NCI-H2196 treated with DMSO at 0.1 percent for 48 hours (cell line): ENCODE measurements around the gene FAM20C.

Source experiments
- DNase-seq: peaks from one replicate; lab custom pipeline; 2025; ENCODE audit not compliant: unreplicated experiment; lab: John Stamatoyannopoulos, UW

FAM20C gene

DNA sequence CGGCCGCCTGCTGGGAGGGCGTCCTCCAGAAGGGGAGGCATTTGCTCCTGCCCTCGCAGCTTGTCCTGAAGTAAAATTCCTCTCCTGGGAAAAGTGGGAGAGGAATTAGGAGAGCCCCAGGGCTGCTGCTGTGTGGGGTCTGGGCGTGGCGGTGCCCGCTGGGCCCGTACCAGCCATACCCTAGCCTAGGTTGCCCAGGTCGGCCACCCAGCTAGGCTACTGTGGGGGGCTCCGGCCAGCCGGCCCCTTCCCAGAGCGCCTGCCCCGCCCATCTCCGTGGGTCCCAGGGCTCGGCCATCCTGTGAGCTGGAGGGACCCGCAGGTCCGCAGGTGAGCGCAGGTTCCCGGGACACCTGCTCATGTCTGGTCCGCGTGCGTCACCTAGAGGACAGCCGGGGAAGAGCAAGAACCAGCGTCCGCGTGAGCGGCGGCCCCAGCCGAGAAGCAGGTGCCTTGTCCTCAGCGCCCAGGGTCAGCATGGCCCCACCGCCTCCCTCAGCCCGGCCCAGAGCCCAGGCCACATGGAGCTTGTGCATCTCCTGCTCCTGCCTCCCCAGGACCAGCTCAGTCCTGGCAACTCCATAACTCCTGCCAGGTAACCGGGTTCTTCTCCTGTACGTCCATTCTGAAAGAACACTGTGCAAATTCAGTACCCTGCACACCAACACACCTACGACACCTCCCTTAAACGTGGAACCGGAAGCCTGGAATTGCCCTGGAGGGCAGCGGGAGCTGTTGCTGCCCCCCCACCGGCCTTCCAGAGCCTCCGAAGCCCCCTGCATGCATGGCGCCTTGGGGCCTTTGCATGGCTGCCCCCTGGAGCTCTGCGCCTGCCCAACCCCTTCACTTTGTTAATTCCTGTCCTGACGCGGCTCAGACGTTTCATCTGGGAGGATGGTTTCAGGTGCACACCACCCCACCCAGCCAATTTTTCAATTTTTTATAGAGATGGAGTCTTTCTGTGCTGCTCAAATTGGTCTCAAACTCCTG is 74.8 kb downstream of the FAM20C start:
- no peak for DNase-seq

DNA sequence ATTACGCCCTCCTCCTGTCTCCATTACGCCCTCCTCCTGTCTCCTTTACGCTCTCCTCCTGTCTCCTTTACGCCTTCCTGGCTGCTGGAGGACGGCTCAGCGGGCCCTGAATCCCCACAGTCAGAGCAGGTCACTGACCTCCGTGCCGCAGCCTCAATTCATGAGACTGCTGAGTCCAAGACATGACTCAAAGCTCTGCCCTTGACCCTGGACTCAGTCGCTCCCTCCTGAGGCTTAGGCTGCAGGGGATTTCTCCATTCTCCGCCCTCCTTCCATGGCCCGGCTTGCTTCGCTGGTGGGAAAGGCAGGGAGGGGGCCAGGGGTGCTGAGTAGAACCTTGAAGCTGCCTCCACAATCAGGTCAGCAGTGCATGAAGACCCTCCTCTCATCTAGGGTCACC is 76.6 kb downstream of the FAM20C start:
- no peak for DNase-seq

DNA sequence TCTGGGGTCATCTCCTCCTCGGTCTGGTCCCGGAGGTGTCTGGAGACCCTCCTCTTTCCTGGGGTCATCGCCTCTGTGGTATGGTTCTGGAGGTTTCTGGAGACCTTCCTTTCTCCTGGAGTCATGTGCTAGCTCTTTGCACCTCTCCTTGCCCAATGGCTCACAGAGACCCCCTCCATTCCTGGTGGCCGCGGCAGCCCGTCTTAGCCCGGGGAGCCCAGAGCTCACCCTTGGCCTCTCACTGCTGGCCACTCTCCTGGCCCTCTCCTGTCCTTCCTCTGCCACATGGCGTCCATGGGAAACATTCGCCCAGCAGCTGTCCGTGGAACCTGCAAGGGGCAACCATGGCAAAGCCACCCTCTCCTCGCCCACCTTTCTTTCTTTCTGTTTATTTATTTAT is 77.3 kb downstream of the FAM20C start:
- no peak for DNase-seq

DNA sequence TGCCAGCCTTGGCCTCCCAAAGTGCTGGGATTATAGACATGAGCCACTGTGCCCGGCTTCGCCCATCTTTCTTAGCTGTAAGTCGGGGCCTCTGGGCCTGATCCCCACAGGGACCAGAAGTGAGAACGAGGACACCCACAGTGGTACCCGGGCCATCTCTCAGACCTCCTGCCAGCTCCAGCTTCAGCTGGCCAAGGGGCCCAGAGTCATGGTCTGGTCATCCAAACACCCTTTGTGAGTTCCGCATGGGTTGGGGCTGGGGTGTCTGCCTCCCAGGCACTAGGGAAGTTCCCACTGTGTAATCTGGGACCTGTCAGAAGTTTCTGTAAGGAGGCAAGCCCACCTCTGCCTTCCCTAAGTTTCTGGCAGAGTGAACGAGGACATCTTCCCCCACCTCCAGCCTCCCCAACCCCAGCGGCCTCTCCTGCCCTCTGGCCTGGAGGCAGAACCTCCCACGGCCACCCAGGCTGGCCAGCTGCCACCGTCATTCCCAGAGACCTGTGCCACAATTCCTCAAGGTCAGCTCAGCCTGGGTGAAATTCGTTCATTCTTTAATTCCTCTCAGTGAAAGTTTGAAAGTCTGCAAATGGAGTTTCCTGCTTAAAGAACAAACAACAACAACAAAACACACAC is 78.1 kb downstream of the FAM20C start:
- DNase-seq, result no peak

- no peak for DNase-seq
Observed at GRCh38 chr7:271266-272107, 79.1 kb downstream of the FAM20C start.

- DNase-seq, result no peak
Observed at GRCh38 chr7:272108-272615, 79.8 kb downstream of the FAM20C start.

GRCh38 chr7:272631-273030 is 80.3 kb downstream of the FAM20C start:
- DNase-seq, result no peak

DNA sequence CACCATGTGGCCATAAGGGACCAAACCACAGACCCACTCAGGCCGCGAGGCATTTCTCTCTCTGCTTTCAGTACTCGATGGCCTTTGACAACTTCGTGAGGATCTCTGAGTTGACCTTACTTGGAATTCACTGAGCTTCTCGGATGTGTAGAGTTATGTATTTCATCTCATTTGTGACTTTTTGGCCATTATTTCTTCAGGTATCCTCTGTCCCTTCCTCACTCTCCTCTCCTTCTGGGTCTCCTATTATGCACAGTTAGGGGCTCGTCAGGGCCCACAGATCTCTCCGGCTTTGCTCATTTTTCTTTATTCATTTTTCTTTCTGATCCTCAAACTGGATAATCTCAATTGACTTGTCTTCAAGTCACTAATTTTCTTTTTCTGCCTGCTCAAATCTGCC is 81.0 kb downstream of the FAM20C start:
- no peak for DNase-seq

DNA sequence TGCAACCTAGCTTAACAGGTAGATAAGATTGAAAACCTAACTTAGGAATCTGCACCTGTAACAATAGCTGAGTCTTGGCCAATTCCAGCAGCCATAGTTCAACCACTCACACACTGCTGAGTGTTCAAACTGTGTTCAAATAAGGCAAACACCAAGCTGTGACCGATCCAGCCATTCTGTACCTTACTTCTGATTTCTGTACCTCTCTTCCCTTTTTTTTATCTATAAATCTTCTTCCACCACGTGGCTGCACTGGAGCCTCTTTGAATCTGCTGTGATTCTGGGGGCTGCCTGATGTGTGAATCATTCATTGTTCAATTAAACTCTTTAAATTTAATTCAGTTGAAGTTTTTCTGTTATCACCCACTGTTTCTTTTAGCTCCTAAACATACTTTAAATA is 81.9 kb downstream of the FAM20C start:
- DNase-seq, result no peak

DNA sequence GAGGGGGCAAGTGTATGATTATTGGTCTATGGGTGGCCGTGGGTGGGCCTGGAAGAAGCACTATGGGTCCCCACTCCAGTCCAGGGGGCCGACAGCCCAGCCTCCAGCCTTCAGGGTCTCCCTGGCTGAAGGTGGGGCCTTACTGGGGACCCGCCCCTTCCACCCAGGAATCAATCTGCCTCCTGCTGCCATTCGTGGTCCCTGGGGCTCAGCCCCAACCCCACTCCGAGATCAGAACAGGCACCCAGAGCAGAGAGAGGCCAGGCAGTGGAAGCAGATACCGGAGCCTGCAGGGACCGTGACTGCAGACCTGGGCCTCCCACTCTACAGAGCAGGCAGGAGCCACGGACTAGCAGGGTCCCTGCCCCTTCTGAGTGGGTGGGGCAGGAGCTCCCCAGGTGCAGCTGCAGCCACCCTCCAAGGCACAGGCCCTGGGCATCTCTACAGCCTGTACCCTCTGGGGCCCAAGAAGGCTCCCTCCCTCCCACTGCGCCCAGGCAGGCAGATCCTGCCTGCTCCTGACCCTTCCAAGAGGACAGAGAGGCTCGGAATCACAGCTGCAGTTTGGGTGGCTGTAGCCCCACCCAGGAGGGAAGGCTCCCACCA is 84.0 kb downstream of the FAM20C start:
- DNase-seq, result no peak

GRCh38 chr7:277228-277627 is 84.9 kb downstream of the FAM20C start:
- DNase-seq, result no peak

DNA sequence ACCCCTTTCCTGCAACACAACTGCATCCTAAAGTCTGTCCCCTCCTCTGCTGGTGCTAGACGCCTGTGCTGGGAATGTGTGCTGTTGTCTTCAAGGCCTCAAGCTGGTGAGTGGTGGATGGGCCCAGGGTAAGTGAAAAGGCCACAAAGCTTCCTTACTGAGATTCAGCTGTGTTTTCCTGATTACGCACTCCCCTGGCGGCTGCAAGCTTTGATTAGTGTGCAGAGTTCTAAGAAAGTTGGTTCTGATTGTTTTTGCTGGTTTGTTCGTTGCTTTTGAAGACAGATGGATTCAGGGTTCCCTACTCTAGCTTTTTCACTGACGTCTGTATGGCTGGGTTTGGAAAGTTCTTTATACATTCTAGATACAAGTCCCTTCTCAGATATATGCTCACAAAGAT is 85.7 kb downstream of the FAM20C start:
- no peak for DNase-seq

- no peak for DNase-seq
Observed at GRCh38 chr7:279821-280220, 87.5 kb downstream of the FAM20C start.

DNA sequence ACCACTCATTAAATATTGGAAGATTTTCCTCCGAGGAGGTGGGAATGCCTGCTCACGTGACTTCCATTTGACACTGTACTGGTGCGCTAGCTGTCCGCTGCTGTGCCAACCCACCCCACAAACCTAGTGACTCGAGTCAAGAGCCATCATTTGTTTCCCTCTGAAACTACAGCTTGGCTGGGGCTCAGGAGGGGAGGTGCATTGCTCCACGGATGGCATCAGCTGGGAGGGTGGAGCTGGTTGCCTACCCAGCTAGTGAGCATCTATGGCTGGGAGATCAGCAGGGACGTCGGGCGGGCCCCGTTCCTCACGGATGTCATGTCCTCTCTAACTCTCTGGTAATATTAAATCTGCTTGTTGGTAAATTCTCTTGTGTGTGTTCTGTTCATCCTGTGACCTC is 88.1 kb downstream of the FAM20C start:
- no peak for DNase-seq

GRCh38 chr7:281637-282036 is 89.3 kb downstream of the FAM20C start:
- DNase-seq, result no peak

- no peak for DNase-seq
Observed at GRCh38 chr7:282621-283020, 90.2 kb downstream of the FAM20C start.

GRCh38 chr7:284762-285722 is 92.7 kb downstream of the FAM20C start:
- DNase-seq, result no peak

GRCh38 chr7:285731-286130 is 93.4 kb downstream of the FAM20C start:
- no peak for DNase-seq

- no peak for DNase-seq
Observed at GRCh38 chr7:286266-286665, 93.9 kb downstream of the FAM20C start.

GRCh38 chr7:288671-289101 is 96.3 kb downstream of the FAM20C start:
- DNase-seq, result no peak
